Activated CD4-positive, alpha-beta T cell treated with anti-CD3 and anti-CD28 coated beads, Interleukin-2, amount 50 U/mL, for 16 hours (primary cell): ENCODE results near the gene WNT7B.

ENCODE experiments used
- DNase-seq: peaks from one replicate; pipeline ENCODE4 v3.0.0-alpha.2; 2020

Gene WNT7B

DNA sequence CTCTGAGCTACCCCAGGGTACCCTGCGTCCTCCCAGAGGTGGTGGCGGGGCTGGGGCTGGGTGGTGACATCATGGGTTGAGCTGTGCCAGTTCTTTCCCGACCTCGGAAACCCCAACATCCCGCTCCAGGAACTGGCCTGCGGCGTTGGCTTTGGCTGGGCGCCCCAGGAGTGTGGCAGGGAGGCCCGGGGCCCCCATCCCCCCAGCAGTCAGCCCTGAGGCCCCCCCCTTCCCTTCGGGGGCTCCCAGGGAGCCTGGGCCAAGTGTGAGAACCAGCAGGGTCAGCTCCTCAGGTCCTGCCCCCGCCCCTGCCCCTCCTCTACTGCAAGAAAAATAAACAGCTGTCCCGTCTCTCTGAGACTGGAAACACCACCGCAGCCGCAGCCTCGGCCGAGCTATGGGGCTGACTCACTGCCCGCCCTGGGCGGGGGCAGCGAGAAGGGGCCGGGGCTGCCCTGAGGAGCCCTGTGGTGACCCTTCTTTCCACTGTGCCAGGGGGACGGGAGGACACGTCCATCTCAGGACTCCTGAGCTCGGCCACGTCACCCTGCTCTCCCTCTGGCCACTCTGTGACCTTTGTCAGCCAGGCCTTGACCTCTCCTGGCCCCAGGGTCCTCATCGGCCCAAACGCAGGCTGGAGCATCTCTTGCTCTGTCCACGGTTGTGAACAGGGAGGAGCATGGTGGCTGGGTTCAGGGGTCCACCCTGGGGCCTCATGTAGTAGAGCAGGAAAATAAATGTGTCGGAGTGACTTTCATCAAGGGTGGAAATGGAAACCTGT lies 73.4 kb downstream of the WNT7B start:
- no peak for DNase-seq

DNA sequence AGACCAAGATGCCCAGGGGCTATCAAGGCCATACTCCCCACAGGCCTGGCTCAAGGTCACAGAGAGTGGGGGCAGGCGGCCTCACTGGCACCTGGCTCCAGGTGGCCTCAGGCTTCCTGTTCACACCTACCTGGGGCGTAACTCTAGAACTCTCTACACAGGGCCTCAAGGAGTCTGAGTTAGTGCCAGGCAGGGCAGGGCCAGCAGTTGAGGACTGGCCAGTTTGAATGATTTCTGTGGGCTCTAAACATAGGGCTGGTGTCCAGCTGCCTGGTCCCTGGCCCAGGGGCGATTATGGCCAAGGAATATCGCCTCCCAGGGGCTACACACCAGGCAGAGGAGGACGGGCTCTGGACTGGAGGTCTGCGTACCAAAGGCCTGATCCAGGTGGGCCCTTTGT lies 79.2 kb downstream of the WNT7B start:
- no peak for DNase-seq

DNA sequence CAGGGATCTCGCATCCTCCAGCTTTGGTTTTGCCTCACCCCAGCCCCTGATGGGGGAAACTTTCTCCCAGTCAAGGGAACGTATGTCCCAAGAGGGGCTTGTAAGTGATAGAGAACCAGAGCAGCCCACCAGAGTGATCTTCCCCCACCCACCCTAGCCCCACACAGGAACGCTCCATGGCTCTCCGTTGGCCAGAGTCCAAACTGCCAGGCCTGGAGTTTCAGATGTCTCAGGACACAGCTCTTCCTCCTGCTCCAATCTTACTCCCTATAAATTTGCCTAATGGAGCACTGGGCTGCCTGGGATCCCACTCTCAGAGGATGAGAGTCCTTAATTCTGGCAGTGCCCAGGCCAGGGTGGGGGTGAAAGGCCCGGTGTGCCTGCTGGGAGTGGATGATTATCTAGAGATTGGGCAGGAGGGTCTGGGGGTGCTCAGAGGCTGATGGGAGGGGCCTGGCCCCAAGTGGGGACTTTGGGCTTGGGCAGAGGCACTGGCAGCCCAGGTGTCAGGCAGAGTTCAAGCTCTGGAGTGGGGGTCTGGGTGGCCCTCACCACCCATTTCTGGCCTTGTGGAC lies 79.9 kb downstream of the WNT7B start:
- DNase-seq = no peak

DNA sequence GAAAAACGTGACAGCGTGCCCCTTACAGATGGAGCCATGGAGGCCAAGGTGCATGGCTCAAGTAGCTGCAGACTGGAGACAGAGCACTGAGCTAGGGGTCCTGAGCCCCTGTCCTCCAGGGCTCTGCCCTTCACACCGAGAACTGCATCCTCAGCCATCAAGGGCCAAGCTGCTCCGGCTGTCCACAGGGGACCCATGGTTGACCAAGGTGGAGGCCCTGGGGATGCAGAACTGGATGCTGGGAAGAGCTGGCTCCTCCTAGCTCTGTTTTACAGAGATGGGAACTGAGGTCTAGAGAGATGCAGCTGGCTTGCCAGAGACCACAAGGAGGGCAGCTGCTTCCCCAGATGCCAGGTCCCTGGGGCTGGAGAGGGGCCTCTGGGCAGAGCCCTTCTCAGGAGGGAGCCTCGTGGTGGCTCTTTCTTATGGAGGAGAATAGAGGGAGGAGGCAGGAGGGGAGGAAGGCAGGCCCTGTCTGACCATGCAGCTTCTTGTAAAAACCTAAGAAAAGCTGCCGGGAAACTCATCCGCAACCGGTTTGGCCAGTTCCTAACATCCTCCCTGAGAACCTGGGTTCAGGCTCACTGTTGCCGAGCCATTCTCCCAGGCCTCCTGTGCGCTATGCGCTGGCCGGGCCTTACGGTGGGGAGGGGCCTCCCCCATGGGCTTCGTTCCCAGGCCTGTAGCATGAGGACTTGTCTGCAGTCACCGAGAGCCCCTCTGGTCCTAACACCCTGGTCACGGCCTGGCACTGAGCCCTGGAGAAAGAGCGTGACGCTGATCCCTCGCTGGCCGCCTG lies 80.6 kb downstream of the WNT7B start:
- no peak for DNase-seq

DNA sequence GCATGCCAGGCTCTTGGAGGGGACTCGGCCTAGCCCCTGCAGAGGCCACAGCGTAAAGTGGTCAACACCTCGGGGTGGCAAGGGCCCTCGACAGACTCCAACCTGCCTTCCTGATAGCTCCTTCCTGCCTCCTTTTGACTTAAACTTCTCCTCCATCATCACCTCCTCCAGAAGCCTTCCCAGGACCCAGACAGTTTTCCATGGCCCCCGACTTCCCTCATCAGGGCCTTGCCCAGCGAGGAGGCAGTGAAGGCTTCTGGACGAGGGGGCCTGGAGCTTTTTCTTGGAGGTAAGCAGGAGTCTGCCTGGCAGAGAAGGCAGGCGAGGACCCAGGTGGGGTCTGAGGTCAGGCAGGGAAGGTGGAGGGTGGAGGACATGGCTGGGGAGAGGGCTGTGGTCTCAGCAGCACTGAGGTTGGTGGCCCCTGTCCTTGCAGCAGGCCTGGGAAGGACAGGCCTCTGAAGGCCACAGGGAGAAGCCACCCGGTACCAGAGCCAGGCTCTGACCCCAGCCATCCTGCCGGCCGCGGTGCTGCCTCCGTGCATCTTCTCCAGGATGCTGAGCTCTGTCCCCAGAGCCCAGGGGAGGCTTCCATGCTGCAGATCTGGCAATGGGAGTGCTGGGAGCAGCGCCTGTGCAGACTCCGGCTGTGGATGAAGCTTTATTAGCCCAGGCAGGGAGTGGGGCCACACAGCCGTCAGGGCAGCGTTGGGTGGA lies 81.4 kb downstream of the WNT7B start:
- DNase-seq = no peak

DNA sequence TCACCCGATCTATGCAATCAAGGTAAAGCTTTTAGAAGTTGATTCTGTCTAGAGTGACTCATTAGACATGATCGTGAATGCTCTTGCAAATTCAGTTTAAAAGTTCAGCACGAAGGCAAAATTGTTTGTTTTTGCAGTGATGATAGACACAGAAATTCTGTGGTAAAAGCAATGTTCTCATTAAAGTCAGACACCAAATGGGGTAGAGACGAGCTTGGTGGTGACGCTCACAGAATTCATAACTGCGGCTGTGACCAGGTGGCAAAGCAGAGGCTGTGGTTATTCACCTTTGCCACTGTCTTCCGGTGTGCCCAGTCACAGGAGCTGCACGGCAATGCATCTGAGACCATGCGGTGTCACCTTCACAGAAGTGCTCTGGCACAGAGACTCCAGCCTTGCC lies 83.4 kb downstream of the WNT7B start:
- no peak for DNase-seq

DNA sequence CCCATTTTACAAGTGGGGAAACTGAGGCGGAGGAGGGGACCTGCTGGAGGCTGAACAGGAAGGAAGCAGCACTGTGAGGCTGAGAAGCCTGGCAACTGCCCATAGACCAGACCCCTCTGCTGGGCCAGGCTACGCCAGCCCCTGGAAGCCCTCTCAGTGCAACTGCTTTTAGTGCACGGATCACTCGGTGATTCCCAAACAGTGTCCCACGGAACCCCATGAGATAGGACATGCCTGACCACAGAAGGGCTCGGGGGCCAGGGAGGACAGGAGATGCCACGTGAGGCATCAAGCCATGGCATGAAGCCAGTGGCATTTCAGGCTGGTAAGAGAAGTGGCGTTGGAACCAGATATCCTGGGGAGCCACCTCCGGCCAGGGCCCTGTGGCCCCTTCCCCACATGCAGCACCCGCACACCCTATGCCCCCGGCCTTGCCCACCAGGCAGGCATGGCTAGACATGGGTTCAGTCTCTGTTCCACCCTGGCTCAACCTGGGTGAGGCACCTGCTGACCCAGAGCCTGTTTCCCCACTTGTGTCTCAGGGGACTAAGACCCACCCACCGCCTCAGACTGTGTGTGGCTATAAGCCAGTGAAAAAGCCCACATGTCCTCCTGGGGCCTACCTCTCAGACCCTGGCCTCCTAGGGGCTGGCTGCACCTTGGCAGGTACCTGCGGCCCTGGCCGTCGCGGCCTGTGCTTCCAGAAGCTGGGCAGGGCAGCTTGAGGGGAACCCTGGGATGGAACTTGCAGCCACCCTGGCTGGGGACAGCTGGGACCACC lies 84.1 kb downstream of the WNT7B start:
- no peak for DNase-seq

DNA sequence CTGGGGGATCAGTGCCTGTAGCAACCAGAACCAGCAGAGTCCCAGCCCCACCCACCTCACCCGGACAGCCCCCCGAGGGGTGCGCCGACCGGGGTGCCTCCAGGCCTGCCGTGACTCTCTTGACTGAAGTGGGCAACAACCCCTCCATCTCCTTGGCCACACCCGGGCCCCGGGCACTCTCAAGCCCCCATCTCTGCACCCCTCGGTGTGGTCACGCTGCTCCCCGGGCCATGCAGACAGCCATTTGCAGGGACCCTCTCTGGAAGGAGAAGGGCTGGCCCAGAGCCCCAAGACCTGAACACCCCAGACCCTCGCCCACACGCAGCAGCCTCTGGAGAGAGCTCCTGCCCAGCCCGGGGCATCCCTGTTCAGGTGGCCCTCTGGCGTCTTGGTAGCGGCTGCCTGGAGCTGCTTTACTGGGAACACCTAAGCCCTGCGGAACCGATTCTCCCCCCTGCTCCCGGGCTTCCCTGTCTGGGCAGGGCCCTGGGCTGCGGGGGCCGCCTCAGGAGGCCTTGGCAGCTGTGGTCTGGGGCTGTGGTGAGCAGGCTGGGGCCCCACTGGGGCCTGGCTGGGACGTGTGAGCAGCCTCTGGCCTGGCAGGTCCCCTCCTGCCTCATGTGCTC lies 84.9 kb downstream of the WNT7B start:
- DNase-seq = no peak

DNA sequence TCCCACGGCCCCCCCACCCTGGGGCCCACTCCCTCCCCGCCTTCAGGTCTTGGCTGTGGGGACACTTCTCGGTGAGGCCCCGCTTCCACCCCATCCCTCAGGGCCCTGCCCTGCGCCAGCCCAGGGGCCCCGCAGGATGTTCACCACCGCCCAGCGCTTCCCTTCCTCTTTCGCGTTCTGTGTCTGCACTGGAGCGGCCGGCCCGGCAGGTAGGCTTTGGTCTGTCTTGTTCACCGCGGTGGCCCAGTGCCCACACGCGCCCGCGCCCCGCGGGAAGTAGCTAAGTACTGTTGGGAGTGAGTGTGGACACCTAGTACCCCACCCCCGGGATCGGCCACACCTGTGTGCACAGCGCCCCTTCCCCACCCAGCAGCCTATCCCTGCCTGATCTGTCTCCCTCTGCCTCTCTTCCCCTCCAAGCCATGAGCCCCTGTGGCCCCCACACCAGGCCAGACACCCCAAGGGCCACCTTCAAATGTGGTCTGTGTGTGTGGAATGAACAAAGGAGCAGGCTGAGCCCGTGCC lies 85.4 kb downstream of the WNT7B start:
- DNase-seq = no peak

DNA sequence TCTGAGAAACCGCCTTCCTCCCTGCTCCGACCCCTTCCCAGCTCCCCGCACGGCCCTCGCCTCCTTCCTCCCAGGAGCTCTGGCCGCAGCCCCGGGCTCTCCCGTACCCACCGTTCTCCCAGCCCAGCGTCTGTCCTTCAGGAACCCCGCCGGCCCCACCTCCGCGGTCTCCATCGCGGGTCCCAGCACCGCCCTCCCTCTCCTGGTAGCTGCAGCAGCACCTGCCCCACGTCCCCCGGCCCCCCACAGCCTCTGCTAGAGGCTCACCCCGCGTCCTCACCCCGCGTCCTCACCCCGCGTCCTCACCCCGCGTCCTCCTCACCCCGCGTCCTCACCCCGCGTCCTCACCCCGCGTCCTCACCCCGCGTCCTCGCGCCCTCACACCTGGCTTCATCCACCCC lies 85.9 kb downstream of the WNT7B start:
- no peak for DNase-seq

DNA sequence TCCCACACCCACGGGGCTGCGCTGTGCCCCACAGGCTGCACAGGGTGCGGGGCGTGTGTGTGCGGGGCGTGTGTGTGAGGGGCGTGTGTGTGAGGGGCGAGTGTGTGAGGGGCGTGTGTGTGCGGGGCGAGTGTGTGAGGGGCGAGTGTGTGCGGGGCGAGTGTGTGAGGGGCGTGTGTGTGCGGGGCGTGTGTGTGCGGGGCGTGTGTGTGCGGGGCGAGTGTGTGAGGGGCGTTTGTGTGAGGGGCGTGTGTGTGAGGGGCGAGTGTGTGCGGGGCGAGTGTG lies 86.7 kb downstream of the WNT7B start:
- DNase-seq = no peak

DNA sequence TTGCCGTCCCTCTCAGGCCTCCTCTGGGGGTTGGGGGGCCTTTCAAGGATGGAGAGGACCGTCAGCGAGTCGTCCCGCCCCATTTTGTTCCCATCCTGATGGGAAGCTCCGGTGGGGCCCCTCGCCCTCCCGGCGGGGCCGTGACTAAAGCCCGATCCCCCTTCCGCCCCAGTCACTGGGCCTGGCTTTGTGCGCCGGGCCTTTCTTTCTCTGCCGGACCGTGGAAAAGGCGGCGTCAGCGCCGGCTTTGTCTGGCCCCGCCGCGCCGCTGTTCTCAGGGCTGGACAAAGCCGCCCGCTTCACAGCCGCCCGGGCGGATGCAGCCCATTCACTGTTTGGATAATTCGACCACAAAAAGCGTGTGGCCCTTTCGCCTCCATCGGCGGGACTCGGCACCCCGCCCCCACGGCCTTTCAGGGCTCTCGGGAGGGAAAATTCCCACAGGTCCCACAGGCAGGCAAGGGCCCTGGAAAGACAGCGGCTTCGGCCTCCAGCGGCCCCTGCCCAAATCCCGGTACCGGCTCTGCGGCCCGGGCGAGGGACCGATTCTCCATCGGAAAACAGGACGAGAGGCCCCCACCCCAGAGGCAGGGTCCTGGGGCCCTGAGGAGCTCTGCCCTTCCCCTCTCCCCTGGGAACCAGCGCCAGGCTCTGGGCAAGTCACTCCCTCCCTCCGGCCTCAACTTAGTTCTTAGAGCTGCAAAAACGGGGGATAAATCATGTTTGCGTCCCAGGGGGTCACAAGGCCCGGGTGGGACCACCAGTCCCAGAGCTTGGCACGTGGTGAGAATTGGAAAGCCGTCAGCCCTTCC lies 87.2 kb downstream of the WNT7B start:
- DNase-seq = no peak

DNA sequence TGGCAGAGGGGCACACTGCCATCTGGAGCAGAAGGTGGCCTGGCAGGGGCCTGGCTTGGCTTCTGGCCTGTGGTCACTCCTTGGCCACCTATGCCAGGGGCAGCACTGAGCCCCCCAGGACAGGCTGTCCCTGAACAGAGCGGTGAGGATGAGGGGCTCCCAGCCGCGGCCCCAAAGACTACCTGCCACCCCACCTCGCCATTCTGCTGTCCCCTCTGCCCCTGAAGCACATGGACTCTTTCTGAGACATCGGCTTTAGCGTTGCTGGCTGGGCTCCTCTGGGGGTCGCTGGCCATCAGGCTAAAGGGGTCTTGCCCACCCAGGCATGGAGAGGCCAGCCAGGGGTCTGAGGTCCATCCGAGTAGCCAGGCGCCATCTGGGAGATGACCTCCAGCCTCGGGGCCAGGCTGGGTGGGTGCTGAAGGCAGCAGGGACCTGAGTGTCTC lies 87.8 kb downstream of the WNT7B start:
- DNase-seq = no peak

DNA sequence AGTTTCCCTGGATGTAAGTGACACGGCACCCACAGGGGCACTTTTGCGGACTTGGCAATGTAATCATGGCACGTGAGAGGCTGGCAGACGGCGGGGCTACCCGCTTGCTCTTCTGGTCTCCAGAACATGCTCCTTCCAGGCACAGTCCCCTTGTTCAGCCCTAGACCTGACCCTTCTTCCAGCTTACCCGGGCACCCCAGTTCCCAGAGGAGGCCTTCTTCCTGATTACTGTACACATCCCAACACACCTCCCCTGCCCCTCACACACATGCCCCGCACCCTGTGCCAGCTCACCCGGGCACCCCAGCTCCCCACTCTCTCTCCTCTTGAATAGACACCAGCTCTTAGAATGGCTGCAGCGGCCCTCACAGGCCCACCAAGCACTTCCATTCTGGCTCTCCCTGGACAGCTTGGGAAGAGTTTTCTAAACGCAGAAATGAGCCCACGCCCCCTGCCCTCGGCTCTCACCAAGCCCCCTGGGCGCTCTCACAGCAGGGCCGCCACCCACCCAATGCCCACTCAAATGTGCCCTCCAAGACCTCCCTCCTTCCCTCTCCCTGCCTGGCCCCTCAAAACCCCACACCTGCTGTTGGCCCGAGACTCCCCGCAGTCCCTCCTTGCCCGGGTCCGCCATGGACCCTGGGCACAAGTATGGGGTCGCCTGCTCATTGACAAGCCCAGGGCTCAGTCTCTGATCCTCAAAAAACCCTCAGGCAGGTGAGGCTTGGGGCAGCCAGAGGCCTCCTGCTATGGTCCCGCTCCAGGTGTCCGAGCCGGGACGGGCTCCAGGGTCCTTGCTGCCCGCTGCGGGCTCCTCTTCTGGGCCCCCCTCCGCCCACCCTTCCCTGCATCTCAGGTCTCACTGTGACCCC lies 88.5 kb downstream of the WNT7B start:
- DNase-seq = no peak

DNA sequence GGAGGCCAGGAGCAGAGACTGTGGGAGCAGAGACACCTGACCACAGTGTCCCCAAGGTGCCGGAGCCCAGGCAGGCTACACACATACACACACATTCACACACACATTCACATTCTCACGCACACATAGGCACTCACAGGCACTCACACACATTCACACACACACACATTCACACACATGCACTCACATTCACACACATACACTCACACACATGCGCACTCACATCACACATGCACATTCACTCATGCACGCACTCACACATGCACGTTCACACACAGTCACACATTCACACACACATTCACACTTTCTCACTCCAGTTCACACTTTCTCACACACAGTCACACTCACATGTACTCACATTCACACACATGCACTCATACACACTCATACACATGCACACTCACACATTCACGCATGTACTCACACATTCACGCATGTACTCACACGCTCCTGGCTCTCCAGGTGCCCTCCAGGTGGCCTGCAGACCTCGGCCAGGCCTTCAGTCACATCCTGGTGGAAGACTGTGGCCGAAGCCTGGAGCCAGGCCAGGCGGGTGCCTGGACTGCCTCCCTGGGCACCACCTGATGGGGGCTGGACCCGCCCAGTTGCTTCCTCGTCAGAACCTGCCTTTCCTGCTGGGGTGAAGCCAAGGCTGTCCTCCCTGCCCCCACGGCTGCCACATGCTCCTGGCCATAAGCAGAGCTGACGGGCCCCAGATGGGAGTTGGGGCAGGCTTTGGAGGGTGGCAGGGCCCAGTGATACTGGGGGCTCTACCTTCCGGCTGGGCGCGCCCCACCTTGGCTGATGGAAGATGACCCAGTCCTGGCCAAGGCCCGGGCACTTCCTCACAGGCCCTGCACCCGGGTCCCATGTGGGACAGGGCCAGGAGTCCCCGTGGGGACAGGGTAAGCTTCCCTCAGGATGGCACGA lies 89.5 kb downstream of the WNT7B start:
- DNase-seq = no peak

DNA sequence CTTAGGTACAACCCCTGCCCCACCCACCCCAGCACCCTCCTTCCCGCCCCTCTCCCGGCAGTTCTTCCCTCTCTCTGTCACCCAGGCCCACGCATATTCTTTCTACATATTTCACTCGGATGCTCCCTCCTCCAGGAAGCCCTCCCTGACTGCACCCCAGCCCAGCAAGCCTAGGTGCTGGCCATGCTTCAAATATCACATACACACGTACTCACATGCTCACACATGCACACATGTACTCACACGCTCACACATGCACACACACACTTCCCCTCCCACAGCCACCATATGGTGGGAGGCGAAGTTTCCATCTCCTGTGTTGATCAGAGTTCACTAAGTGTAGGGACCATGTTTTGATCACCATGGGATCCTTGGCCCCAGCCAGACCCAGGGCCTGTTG lies 90.4 kb downstream of the WNT7B start:
- no peak for DNase-seq

DNA sequence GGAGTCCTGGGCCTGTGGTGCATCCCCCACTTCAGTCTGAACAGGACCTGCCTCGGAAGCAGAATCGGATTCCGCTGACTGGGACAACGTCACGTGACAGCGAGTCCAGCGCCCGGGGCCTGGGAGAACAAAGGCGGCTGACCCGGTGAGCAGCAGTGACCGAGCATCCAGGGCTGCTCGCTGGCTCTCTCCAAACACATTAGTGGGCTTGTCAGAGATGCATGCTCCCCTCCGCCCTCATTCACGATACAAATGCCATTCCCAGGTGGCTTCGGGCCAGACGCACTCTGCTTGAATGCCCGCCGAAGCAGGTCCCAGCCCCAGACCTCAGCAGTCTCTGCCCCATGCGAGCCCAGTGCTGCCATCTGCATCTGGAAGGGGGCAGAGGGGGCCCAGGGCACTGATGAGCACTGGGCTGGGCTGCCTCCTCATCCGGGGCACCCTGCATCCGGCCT lies 91.0 kb downstream of the WNT7B start:
- DNase-seq = no peak

DNA sequence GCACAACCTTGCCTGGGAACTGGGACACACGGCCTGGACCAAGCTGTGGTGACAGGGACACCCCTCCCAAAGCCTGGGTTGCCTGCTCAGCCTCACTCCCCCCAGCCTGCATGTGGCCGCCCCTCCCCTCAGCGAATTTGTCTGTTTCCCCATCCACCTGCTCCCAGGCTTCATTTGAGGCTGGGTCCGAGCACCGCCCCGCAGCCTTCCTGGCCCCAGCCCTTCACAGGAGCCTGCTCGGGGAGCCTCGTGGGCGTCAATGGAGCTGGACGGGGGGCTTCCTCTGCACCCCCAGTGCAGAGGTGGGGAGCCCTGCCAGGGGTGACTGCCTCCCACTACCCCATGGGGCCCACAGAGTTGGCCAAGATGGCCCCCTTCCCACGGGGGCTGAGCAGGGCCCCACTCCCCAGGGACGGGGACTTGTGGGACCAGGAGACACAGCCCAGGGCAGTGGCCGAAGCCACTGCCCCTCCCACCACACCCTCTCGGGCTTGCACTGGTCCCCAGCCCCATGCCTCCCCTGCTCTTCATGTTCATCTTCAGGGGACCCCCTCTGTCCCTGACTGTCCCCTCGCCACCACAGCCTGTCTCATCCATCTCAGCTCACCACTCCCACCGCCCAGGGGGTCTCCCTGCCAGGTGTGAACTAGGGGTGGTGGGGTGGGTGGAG lies 91.7 kb downstream of the WNT7B start:
- no peak for DNase-seq
